GM19372 (cell line): ENCODE results near the gene RPRD2.
A peak's percentile ranks its signal among the peaks of the same experiment; 100 is the strongest.

ENCODE experiments used
- ATAC-seq: cut with Tn5 transposase; IDR thresholded peaks from one replicate; pipeline ENCODE4 v1.9.1; 2021; ENCODE audit warnings: mild to moderate bottlenecking, low read depth, moderate library complexity; ENCODE audit not compliant: unreplicated experiment

Gene RPRD2

DNA sequence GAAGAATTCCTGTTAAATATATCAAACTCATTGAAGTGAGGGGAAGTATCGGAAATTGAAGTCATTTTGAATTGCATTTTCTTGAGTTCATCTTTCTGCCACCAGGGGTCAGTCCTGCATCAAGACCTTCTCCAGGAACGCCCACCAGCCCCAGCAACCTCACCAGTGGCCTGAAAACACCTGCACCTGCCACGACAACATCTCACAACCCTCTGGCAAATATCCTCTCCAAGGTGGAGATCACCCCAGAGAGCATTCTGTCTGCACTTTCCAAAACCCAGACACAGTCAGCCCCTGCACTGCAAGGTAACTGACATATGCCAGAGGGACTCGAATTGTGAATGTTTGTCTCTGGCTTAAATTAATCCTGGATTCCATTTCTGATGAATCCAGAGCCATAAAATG, 100.5 kb downstream of the RPRD2 start:
- ATAC-seq: no peak

DNA sequence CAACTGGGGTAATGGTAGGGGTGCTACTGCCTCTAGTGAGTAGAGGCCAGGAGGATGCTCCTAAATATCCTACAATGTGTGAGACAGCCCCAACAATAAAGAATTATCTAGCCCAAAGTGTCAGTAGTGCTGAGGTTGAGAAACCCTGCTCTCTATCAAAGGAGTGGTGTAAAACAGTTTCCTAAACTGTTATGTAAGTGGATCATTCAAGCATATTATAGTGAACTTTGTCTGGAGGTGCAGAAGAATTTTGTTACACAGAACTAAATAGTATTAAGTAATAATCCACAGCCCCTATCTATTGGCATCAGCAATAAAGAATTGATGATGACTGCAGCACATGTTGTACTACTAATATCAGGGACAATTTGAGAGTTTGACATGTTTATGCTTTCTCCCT, 103.0 kb downstream of the RPRD2 start:
- no peak for ATAC-seq

DNA sequence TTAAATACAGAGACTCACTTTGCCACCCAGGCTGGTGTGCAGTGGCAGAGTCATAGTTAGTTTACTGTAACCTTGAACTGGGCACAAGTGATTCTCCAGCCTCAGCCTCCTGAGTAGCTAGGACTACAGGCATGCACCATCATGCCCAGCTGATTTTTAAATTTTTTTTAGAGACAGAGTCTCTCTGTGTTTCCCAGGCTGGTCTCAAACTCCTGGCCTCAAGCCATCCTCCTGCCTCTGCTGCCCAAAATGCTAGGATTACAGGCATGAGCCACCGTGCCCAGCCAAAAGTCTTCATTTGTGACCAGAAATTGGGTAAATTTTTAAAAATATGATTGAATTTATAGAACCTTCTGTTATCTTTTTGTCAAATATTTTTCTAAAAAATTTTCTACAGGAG, 105.3 kb downstream of the RPRD2 start:
- no peak for ATAC-seq

DNA sequence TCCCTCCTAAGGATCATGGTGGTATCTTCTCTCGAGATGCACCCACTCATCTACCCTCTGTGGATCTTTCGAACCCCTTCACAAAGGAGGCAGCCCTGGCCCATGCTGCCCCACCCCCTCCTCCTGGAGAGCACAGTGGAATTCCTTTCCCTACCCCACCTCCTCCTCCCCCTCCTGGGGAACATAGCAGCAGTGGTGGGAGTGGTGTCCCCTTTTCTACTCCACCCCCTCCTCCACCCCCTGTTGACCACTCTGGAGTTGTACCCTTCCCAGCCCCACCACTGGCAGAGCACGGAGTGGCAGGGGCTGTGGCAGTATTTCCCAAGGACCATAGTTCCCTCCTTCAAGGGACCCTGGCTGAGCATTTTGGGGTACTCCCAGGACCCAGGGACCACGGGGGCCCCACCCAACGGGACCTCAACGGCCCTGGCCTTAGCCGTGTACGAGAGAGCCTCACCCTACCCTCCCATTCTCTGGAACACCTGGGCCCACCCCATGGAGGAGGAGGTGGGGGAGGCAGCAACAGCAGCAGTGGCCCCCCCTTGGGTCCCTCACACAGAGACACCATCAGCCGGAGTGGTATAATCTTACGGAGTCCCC, 108.8 kb downstream of the RPRD2 start:
- ATAC-seq: no peak

DNA sequence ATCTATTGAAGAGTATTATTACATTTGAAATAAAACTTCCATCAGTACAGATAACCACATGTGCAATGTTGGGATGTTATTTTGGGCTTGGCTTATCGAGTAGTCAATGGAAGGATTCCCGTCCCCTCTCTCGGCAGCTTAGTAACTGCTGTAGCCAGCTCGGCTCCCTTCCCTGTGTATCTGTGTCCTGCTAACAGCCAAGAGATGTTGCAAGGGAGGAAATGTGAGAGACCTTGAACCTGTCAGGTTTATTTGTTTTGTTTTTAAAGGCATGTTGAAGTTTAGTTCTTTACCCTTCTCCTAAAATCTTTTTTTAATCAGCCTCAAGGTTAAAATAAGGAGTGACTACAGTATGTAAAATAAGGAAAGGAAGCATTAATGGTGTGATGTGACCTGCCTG, 109.7 kb downstream of the RPRD2 start:
- no peak for ATAC-seq

DNA sequence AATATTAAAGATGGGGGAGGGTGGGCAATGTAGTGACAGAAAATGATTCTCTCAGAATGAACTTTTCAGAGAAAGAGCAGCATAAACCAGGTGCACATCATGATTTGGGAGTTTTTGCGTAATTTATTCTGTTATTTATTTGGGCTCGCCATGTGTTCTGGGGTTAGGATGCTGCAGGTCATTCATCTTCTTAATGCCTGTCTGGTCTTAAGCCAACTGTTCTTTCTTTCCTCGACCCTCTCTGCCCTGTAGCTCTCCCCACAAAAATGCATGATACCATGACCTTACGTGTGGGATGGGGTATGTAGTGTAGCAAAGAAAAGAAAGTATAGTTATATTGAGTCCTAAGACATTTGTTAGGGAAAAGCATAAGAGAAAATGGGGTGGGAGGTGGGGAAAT, 110.9 kb downstream of the RPRD2 start:
- ATAC-seq: no peak

DNA sequence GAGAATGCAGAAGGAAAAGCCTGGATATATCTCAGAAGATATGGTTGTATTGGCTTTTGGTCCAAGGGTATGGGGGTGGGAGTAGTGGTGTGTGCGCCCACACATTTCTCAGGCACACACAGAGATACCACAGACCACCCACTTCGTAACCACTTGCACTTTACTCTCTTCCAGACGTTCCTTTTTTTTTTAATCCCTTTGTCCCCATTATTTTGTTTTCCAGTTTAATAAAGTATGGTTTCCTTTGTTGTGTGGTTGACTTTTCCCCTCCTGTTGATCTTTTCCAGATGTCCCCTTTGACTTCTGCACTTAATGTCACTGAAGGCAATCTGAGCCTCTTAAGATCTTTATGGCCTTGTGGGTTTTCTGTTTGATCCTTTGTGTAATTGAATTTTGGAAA, 112.8 kb downstream of the RPRD2 start:
- no peak for ATAC-seq

DNA sequence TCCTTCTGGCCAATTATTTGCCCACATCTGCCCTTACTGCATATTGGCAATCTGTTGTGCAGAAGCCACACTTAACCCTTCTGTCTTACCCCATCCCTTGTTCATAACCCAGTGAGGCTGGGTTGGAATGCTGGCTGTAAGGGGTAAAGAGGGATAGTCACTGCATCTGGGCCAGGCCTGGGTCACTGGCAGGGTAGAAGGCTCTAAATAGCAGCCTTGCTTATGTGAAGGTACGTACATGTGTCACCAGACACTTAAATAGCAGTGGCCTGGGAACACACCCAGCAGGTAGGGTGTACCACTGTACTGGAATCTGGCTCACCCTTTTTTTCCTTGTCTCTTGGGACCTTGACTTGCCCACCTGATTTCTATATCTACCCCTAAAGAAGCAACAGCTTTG, 113.4 kb downstream of the RPRD2 start:
- ATAC-seq: no peak

DNA sequence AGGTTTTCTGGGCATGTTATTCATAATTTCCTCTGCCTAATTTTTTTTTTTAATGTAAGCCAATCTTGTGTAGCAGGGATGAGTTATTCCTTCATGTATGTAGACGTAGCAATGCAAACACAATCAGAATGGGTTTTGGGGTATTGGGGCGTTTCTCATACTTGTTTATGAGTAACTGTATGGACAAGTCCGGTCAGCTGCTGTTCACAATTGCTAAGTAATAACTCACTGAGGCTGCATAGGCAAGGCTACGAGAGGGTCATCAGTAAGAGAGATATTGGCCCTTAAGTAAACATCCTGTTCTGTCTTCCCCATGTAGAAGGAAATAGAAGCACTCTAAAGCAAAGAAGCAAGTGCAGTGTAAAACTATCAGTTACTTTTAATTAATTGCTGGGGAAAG, 113.8 kb downstream of the RPRD2 start:
- ATAC-seq: no peak

DNA sequence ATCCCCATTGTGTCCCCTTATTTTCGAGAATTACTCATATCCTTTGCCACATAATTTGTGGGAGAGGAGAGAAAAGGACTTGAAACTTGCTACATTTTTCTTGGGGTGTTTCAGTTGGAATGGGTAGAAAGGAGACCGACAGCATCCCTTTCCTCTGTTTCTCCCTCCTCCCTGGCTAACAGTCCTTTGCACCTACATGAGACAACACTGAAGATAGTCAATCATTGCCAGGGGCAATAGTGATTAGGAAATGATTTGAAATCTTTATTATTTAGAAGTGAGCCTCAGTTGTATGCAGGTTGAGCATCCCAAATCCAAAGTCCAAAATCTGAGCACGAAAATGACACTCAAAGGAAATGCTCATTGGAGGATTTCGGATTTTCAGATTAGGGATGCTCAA, 115.4 kb downstream of the RPRD2 start:
- ATAC-seq: no peak

DNA sequence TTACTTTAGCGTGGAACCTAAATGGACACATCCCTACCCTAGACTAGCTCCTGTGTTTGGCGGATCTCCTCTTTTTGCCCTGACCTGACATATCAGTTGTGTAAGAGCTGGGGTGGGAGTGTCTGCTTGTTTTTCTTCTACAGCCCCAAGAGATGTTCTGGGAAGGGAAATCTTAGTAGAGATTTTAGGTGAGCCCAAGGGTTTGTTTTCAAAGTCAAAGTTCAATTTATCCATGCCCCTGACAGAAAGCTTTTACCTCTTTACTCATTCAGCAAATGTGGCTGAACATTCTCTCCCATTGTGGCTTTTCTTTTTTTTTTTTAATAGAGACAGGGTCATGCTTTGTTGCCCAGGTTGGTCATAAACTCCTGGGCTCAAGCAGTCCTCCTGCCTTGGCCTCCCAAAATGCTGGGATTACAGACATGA, 116.0 kb downstream of the RPRD2 start:
- ATAC-seq: no peak

DNA sequence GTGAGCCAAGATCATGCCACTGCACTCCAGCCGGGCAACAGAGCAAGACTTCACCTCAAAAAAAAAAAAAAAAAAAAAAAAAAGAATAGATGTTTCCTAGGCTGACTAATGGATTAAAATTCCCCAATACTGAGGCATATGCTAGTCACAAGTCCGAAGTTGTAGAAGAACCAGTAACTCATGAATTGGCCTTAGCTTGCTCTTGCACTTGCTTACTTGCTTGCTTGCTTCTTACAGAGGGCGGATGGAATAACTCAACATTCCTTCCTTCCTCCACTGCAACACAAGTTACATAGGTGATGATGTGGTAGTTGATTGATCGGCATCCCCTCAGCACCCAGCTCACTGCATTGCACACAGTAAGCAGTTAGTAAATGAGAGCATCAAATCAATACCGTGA, 120.5 kb downstream of the RPRD2 start:
- ATAC-seq: no peak

DNA sequence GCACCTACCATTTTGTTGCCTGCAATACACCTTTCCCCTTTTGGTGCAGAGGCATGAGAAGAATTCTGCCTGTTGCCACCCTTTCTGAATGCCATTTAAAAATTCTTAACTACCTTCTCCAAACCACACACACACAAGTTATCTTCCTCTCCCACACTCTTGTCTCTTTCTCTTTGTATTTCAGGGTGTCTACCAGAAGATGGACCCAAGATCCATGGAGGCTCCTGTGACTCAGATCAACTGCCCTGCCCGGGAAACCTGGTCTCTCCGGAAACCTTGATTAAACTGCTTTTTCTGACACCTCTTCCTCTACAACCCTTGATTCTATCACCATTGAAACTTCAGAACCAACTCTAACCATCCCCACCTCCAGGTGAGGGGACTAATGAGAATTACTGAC, 120.9 kb downstream of the RPRD2 start:
- ATAC-seq: no peak

DNA sequence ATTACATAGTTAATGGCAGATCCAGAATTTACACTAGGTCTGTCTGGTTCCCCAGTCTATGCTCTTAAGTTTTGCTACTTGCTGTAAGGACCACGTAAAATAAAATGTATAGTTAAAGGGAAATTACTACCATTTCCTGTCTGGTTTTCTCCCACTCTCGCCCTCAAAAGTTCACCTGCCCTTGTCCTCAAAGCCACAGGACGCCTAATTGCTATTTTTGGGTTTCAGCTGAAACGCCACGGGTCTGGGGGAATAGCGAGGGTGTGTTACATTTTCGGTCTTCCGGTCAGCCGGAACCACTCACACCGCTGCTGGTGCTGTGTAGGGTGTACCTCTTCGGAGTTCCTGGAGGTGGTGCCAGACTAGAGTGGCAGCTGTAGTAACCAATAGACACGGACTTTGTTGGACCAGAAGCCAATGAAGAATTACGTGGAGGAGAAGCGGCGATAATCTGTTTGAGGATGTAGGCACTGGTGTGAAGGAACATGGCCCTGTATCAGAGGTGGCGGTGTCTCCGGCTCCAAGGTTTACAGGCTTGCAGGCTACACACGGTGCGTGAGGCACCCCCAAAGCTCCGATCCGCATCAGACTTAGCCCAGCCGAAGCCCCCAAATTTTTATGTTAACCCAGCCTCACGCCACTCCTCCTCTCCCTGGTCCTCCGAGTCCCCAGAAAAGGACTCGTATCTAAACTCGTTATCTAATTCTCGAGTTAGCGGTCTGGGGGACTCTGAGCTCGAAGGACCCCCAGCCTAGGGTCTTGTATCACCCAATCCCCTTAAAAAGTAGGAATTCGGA, 123.2 kb downstream of the RPRD2 start, which contains the start of gene TARS2:
TARS2 (plus strand) TSS at position 454 of the 797 bp plus-strand sequence; CDS start at position 486, 32 bp downstream.
- ATAC-seq: peak; percentile 100

DNA sequence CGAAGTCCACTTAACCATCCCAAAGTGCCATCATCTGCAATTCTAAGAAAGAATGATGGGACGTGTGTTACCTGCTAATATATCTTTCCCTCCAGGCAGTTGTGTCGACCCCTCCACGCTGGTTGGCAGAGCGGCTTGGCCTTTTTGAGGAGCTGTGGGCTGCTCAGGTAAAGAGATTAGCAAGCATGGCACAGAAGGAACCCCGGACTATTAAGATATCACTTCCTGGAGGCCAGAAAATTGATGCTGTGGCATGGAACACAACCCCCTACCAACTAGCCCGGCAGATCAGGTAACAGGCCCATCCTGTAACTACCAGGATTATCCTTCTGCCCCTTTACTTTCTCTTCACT, 123.8 kb downstream of the RPRD2 start:
- ATAC-seq: no peak

DNA sequence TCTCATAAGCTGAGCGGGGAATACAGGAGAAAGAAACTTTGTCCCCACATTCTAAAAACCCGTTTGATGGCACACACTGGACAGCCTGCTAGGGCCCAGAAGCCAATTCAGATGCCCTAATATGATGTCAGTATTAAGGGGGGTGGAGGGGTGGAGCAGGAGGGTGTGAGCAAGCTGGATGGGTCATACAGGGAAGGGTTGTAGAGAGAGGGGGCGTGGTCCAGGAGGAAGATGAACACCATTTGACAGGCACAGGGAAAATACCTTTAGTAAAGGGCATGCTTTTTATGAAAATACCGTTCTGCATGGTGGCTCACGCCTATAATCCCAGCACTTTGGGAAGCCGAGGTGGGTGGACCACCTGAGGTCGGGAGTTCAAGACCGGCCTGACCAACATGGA, 129.2 kb downstream of the RPRD2 start:
- no peak for ATAC-seq

DNA sequence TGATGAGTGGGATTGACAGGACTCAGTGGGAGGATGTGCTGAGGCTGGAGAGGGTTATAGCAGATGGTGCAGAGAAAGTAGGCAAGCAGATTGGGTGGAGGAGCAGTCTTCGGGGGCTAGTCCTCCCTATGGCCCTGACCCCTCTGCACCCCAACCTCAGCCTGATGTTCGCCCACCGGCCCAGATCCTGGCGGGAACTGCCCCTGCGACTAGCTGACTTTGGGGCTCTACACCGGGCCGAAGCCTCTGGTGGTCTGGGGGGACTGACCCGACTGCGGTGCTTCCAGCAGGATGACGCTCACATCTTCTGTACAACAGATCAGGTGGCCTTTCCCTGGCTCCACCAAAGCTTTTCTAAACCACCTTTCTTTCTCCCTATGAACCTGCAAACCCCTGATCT, 134.4 kb downstream of the RPRD2 start:
- no peak for ATAC-seq

DNA sequence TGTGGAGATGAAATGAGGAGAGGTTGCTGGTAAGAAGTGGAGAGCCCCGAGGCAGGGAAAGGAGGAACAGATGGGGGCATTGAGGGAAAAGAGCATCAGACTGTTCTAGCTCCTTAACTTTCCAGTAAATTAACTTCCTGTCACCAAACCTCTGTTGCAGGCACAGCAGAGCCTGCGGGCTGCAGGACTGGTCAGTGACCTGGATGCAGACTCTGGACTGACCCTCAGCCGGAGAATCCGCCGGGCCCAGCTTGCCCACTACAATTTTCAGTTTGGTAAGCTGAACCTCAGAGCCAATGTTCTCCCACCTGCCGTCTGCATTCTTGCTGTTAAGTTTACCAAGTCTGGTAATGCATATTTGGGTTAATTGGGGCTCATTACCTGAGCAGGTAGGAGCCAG, 141.5 kb downstream of the RPRD2 start:
- no peak for ATAC-seq

DNA sequence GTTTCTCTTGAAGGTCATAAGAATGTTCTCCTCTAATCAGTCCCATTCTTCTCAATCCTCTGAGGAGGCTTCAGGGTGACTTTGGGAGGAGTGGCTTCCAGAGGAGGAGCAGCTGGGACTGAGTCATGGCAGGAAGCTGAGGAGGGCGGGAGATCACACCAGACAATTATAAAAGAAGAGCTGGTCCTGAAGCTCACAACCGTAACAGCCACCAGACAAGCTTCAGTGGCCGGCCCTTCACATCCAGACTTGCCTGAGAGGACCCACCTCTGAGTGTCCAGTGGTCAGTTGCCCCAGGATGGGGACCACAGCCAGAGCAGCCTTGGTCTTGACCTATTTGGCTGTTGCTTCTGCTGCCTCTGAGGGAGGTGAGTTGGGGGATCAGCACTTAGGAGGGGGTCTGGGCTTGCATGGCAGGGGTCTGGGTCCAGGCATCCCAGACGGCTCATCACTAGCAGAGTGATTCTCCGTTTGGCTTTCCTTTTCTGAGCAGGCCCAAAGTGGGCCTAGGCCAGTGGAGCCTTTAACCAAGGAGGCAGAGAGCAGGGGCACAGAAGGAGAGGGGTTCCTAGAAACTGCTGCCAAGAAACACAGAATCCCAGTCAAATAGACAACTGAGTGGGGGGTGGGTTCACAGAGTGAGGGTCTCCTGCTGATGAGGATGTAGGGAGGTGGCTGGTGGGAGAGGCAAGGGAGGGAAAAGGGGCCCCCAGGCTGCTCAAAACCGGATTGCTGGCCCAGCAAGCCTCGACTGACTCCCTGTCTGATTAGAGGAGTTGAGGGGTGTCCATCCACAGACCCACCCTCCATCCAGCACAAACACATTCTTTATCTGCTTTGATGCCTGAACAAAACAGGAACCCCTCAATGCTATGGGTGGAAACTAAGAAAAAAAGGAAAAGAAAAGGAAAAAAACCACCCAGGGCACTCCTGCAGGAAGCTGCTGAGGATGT, 144.2 kb downstream of the RPRD2 start, which contains the start of gene ECM1:
ECM1 (plus strand) TSS at position 198 of the 953 bp plus-strand sequence; CDS start at position 299, 101 bp downstream.
- ATAC-seq: no peak

DNA sequence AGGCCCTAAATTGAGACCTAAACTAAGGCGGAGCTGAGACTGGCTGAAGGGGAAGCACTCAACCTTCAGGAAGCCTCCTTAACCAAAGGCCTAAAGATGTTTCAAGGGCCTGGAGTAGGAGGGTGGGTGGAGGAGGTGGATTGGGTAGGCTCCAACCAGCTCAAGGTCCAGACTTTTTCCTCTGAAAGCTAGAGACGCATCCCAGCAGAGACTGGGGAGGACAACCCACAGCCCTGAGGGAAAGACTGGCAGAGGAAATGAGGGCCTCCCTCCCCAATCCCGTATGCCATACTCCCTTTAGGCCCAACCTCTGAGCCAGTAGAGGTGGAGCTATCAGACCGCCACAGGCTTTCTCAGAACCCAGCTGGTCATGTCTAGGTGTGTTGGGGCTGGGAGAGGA, 145.0 kb downstream of the RPRD2 start:
- no peak for ATAC-seq

DNA sequence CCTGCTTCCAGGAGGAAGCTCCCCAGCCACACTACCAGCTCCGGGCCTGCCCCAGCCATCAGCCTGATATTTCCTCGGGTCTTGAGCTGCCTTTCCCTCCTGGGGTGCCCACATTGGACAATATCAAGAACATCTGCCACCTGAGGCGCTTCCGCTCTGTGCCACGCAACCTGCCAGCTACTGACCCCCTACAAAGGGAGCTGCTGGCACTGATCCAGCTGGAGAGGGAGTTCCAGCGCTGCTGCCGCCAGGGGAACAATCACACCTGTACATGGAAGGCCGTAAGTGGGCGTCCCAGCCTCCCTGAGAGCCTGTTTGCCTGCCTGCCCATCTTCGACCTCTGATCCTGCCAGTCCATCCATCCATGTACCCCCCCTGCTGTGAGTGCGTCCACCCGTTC, 147.6 kb downstream of the RPRD2 start:
- ATAC-seq: no peak
